NCI-H1436 (cell line): ENCODE results near the gene C11orf54.
"Not testable (repeated sequence)": the region's sequence is repeated elsewhere in the genome, so short reads cannot be mapped to it uniquely, and the experiment has no call there.

ENCODE experiments used
- DNase-seq: peaks from one replicate; lab custom pipeline; 2025; lab: John Stamatoyannopoulos, UW

The C11orf54 gene

GRCh38 chr11:93766504-93766903 lies 25.0 kb downstream of the C11orf54 start:
- DNase-seq: no peak

GRCh38 chr11:93767018-93767417 lies 25.5 kb downstream of the C11orf54 start:
- no peak for DNase-seq

GRCh38 chr11:93770160-93770559 lies 28.7 kb downstream of the C11orf54 start:
- DNase-seq: no peak

GRCh38 chr11:93772123-93772522 lies 30.7 kb downstream of the C11orf54 start:
- DNase-seq: no peak

GRCh38 chr11:93773045-93773477 lies 31.6 kb downstream of the C11orf54 start:
- DNase-seq: no peak

- no peak for DNase-seq
These were observed 32.2 kb downstream of the C11orf54 start for GRCh38 chr11:93773601-93774200.

- DNase-seq: not testable (repeated sequence)
These were observed 33.1 kb downstream of the C11orf54 start for GRCh38 chr11:93774560-93774959.

- DNase-seq: no peak
These were observed 33.8 kb downstream of the C11orf54 start for GRCh38 chr11:93775289-93775688.

- DNase-seq: no peak
These were observed 41.9 kb downstream of the C11orf54 start for GRCh38 chr11:93783362-93783761.

GRCh38 chr11:93783765-93784144 lies 42.3 kb downstream of the C11orf54 start:
- DNase-seq: no peak

- peak; percentile 93 for DNase-seq
These were observed 42.9 kb downstream of the C11orf54 start, which contains the start of gene MED17 for GRCh38 chr11:93784145-93784934. Gene MED17 (plus strand): TSS chr11:93784282. CDS start chr11:93784514, 232 bp downstream.

- DNase-seq: no peak
These were observed 43.5 kb downstream of the C11orf54 start for GRCh38 chr11:93784935-93785360.

- no peak for DNase-seq
These were observed 50.0 kb downstream of the C11orf54 start for GRCh38 chr11:93791493-93791892.

GRCh38 chr11:93796441-93797231 lies 55.2 kb downstream of the C11orf54 start:
- no peak for DNase-seq

GRCh38 chr11:93801366-93801765 lies 59.9 kb downstream of the C11orf54 start:
- DNase-seq: no peak

- DNase-seq: no peak
These were observed 63.4 kb downstream of the C11orf54 start for GRCh38 chr11:93804879-93805278.

- no peak for DNase-seq
These were observed 66.5 kb downstream of the C11orf54 start for GRCh38 chr11:93807980-93808379.

GRCh38 chr11:93813974-93814373 lies 72.5 kb downstream of the C11orf54 start:
- no peak for DNase-seq
